Activated CD4-positive, alpha-beta T cell treated with anti-CD3 and anti-CD28 coated beads, Interleukin-2, amount 10 ng/mL, durations not matched to agents 24 days and 14 days (primary cell): ENCODE results near the gene CEP89. TPM values are rescaled to one million over a fixed set of nuclear protein-coding genes. Genes with fewer than 3 reads are reported as not detected.

Experiments used
- DNase-seq: peaks from one replicate; pipeline ENCODE4 v3.0.0; 2022
- H3K27ac Mint-ChIP-seq: one replicate; pipeline ENCODE4 v1.8.0; 2022; ENCODE audit warnings: mild to moderate bottlenecking, mixed read lengths
- H3K27me3 Mint-ChIP-seq: one replicate; pipeline ENCODE4 v1.8.0; 2022; ENCODE audit warnings: mixed read lengths
- H3K36me3 Mint-ChIP-seq: one replicate; pipeline ENCODE4 v1.8.0; 2022; ENCODE audit warnings: low read depth, mild to moderate bottlenecking, mixed read lengths
- H3K4me1 Mint-ChIP-seq: one replicate; pipeline ENCODE4 v1.8.0; 2021; ENCODE audit warnings: mixed read lengths
- H3K4me3 Mint-ChIP-seq: one replicate; pipeline ENCODE4 v1.8.0; 2022; ENCODE audit warnings: mild to moderate bottlenecking, moderate library complexity, mixed read lengths
- H3K9me3 Mint-ChIP-seq: one replicate; pipeline ENCODE4 v1.8.0; 2021; ENCODE audit warnings: mixed read lengths
- intact Hi-C: fragments of 100-400 bp; cut with micrococcal nuclease; formaldehyde crosslinking; loops from one replicate; pipeline ENCODE4 v1.15.1; 2023
- total RNA-seq: library from RNA; stranded (reverse); gene quantifications from 2 replicates; pipeline ENCODE4 v1.2.3, GENCODE V29; 2022

Gene CEP89
- total RNA-seq, 1 donor from 2014 or later: 16.9 TPM

DNA sequence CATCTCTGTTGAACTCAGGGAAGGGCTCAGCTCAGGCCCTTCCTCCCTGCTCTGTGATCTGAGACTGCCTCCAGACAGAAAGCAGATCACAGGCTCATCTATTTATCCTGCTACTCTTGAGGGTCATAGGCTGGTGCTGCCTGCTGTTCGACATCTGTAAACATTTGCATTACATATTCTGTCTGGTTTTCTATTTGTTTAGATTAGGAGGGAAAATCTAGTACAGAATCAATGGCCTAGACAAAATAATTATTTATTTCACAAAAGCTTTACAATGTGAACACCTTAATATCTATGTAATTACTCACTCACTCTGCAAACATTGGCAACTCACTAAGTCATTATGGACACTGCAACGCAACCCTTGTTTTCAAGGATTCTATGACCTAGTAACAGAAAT is 43.0 kb downstream of the CEP89 start:
- DNase-seq: no peak
- no peaks in the 10 kb centered on the region for H3K4me1 Mint-ChIP-seq
- H3K4me3 Mint-ChIP-seq: no peak overlapping the region
- H3K9me3 Mint-ChIP-seq: peaks cover 14% of the 10 kb centered on the region
- H3K27me3 Mint-ChIP-seq: no peaks in the 10 kb centered on the region
- peaks cover 29% of the 10 kb centered on the region for H3K36me3 Mint-ChIP-seq
- intact Hi-C loops: no loop called here
- peak overlapping the region; percentile 48 for H3K27ac Mint-ChIP-seq

DNA sequence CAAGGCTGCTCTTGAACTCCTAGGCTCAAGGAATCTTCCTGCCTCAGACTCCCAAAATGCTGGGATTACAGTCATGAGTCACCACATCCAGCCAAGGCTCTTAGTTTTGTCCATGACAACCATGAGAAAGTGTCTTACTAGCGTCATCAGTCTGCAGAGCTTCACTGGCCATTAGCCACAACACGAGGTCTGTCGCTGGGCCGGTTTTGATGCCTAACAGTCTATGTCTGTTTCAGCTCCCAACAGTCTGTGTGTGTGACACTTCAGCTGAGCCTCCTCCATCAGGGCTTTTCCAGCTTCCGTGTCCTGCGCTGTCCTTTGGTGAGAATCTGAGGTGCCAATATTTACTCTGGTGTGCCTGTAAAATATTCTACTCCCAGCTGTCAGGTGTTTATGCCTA is 47.6 kb downstream of the CEP89 start:
- intact Hi-C loops: no loop called here
- no peak for DNase-seq
- Mint-ChIP-seq H3K4me1 (peaks cover 4% of the 10 kb centered on the region), H3K27me3 (no peaks in the 10 kb centered on the region), H3K27ac (no peak overlapping the region), H3K36me3 (peaks cover 22% of the 10 kb centered on the region), H3K9me3 (peaks cover 14% of the 10 kb centered on the region), H3K4me3 (no peak overlapping the region)

DNA sequence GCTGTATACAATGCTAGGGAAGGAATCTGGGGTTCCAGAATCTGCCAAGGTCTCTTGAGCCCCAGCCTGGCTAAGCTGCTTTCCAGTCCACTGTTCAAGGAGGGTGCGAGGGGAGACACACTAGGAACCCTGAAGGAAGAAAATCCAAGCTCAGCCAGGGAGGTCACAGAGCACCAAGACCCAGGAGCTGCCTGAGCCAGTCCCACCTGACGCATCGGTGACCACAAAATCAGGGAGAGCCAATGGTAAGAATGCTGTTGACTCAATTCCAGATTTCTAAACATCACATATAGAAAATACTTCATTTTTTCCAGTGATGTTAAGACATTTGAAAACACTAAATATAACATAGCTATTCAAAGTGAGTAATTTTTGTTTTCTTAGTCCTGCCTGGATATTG is 50.1 kb downstream of the CEP89 start:
- no peak for DNase-seq
- intact Hi-C loops: no loop called here
- Mint-ChIP-seq H3K4me3 (no peak overlapping the region), H3K9me3 (no peaks in the 10 kb centered on the region), H3K4me1 (peaks cover 10% of the 10 kb centered on the region), H3K27ac (peak overlapping the region; percentile 79), H3K27me3 (no peaks in the 10 kb centered on the region), H3K36me3 (peaks cover 9% of the 10 kb centered on the region)

DNA sequence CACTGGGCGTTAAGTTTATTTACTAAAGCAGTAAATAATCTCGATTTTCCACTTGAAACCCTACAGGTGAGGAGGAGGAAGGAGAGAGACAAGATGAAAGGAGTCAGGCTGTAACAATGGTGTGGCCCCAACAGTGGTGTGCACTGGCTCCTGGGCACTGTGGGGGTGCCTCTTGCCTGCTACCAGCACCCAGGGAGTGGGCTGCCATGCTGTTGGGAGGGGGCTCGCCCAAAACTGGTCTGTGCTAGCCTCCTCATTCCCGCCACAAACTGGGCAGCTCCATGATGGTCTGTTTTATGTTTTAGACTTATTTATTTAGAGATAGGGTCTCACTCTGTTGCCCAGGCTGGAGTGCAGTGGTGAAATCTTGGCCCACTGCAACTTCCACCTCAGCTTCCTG is 52.4 kb downstream of the CEP89 start:
- DNase-seq: no peak
- peaks cover 10% of the 10 kb centered on the region for H3K4me1 Mint-ChIP-seq
- H3K27me3 Mint-ChIP-seq: no peaks in the 10 kb centered on the region
- H3K36me3 Mint-ChIP-seq: peaks cover 5% of the 10 kb centered on the region
- no peak overlapping the region for H3K4me3 Mint-ChIP-seq
- no peaks in the 10 kb centered on the region for H3K9me3 Mint-ChIP-seq
- H3K27ac Mint-ChIP-seq: no peak overlapping the region
- intact Hi-C loops: no loop called here

DNA sequence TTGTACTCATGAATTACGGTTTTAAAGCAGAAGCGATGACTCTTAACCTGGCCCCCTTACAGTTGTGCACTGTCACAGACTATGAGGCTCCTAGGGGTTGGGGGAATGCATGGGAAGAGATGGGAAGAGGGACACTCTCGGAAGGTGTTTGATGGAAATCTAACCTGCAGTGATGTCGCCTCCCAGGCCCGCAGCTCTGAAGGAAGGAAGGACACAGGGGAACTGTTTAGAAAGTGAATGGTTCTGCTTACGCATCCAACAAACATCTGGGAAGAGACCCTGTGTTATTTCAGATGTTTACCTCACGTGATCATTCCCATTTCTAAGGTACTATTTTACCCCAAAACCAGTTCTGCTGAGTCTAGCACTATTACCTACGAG is 54.2 kb downstream of the CEP89 start:
- Mint-ChIP-seq H3K4me3 (no peak overlapping the region), H3K36me3 (peaks cover 3% of the 10 kb centered on the region), H3K27ac (peak overlapping the region; percentile 41), H3K4me1 (peaks cover 10% of the 10 kb centered on the region), H3K27me3 (no peaks in the 10 kb centered on the region), H3K9me3 (no peaks in the 10 kb centered on the region)
- intact Hi-C loops: no loop called here
- no peak for DNase-seq

DNA sequence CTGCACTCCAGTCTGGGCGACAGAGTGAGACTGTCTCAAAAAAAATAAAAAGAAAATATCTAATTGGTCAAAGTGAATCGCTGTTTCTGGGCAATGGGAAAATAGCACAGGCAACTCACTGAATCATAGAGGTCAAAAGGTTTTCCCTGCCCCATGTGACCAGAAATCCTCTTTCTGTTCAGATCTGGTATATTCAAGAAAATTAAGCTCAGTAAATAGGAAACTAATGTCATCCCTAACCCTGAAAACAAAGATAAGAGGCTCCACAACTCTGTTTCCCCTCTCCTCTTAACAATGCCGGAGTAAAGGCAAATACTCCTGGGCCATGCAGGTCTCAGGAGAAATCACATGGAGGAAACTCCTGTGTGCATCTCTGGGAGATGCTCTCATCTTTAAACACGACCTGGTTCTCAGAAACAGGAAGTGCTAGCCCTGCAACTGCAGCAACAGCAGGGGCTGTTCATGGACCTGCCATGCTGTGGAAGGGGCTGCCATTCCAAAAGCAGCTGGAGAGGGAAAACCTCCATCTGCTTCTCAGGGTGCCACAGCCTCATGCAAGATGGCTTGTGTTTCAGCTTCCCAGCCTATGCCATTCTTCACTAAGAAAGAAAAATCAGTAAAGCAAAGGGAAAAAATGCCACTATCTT is 54.7 kb downstream of the CEP89 start:
- peaks cover 10% of the 10 kb centered on the region for H3K4me1 Mint-ChIP-seq
- H3K9me3 Mint-ChIP-seq: no peaks in the 10 kb centered on the region
- H3K27me3 Mint-ChIP-seq: no peaks in the 10 kb centered on the region
- peaks cover 3% of the 10 kb centered on the region for H3K36me3 Mint-ChIP-seq
- intact Hi-C loops: no loop called here
- H3K27ac Mint-ChIP-seq: no peak overlapping the region
- DNase-seq: no peak
- H3K4me3 Mint-ChIP-seq: no peak overlapping the region

DNA sequence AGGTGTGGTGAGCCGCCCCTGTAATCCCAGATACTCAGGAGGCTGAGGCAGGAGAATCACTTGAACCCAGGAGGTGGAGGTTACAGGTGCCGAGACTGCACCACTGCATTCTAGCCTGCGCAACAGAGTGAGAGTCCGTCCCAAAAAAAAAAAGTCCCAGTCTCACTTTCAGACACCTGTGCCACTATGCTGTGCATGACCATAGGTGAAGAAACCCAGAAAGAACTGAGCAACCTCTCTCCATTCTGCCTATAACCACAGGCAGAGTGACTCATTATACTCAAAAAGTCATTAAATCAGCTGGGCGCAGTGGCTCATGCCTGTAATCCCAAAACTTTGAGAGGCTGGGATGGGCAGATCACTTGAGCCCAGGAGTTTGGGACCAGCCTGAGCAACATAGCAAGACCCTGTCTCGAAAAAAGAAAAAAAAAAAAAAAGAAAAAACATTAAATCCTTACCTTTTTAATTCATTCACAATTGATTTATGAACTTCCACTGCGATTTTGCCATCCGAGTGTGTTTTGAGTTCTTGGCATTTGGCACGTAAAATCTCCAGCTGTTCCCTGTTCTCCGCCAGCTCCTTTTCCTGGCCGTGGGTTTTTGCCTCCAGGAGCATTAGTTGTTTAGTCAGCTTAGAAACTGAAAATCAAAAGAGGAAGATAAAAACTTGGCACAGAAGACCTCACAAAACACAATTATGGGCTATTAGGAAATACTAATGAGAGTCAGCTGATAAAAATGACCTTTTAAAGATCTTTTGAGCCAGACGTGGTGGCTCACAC is 56.7 kb downstream of the CEP89 start:
- H3K4me1 Mint-ChIP-seq: peaks cover 7% of the 10 kb centered on the region
- no peaks in the 10 kb centered on the region for H3K9me3 Mint-ChIP-seq
- DNase-seq: no peak
- intact Hi-C loops: no loop called here
- no peaks in the 10 kb centered on the region for H3K27me3 Mint-ChIP-seq
- H3K36me3 Mint-ChIP-seq: no peaks in the 10 kb centered on the region
- H3K27ac Mint-ChIP-seq: no peak overlapping the region
- H3K4me3 Mint-ChIP-seq: no peak overlapping the region

DNA sequence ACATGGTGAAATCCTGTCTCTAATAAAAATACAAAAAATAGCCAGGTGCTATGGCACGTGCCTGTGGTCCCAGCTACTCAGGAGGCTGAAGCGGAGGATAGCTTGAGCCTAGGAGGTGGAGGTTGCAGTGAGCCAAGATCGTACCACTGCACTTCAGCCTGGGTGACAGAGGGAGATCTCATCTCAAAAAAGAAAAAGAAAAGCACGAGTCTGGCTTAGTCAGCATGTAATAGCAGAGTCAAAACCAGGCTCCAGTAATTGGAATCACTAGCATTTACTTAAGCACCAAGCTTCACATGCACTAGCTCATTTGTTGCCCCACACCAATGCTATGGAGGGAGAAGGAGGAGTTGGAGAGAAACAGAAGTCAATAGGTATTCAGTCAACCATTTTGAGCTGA is 60.3 kb downstream of the CEP89 start:
- no peak overlapping the region for H3K4me3 Mint-ChIP-seq
- peaks cover 2% of the 10 kb centered on the region for H3K36me3 Mint-ChIP-seq
- H3K4me1 Mint-ChIP-seq: no peaks in the 10 kb centered on the region
- H3K27ac Mint-ChIP-seq: no peak overlapping the region
- H3K9me3 Mint-ChIP-seq: no peaks in the 10 kb centered on the region
- intact Hi-C loops: no loop called here
- DNase-seq: no peak
- H3K27me3 Mint-ChIP-seq: no peaks in the 10 kb centered on the region

DNA sequence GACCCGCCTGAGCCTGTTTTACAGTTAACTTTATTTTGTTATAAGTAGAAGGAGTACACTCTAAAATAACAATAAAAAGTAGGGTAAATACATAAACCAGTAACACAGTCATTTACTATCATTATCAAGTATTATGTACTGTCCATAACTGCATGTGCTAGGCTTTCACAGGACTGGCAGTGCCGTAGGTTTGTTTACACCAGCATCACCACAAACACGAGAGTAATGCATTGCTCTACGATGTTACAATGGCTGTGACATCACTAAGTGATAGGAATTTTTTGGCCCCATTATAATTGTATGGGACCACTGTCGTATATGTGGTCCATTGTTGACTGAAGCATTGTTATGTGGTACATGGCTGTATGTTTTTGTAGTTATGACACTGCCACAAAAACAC is 60.9 kb downstream of the CEP89 start:
- H3K9me3 Mint-ChIP-seq: no peaks in the 10 kb centered on the region
- H3K4me1 Mint-ChIP-seq: no peaks in the 10 kb centered on the region
- no peaks in the 10 kb centered on the region for H3K27me3 Mint-ChIP-seq
- no peak for DNase-seq
- no peak overlapping the region for H3K27ac Mint-ChIP-seq
- intact Hi-C loops: no loop called here
- H3K36me3 Mint-ChIP-seq: peaks cover 4% of the 10 kb centered on the region
- no peak overlapping the region for H3K4me3 Mint-ChIP-seq

DNA sequence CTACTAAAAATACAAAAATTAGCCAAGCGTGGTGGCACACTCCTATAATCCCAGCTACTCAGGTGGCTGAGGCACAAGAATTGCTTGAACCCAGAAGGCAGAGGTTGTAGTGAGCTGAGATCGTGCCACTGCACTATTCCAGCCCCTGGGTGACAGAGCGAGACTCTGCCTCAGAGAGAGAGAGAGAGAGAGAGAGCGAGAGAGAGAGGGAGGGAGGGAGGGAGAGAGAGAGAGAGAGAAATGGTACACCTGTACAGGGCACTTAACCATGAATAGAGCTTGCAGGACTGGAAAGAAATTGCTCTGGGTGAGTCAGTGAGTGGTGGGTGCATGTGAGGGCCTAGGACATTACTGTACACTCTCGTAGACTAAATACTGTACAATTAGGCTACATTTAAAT is 61.7 kb downstream of the CEP89 start:
- DNase-seq: no peak
- Mint-ChIP-seq H3K27me3 (no peaks in the 10 kb centered on the region), H3K9me3 (no peaks in the 10 kb centered on the region), H3K4me3 (no peak overlapping the region), H3K27ac (no peak overlapping the region), H3K4me1 (no peaks in the 10 kb centered on the region), H3K36me3 (peaks cover 4% of the 10 kb centered on the region)
- intact Hi-C loops: no loop called here

DNA sequence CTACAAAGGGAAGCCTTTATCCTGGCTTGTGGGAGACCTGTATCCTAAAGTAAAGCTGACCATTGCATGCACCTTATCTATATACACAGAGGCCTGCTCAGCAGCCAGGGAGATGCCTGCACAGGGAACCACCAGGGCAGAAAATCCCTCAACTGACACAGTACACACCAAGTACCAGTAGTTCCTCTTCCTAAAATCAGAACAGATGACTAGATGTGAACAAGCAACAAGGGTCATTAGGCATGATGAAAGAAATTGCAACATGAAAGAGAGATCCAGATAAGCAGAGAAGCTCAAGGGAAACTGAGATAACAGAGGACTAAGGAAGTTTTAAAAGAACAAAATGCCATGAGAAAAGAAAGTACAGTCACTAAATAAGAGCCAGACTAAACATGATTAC is 62.5 kb downstream of the CEP89 start:
- no peak overlapping the region for H3K4me3 Mint-ChIP-seq
- H3K36me3 Mint-ChIP-seq: peaks cover 4% of the 10 kb centered on the region
- no peaks in the 10 kb centered on the region for H3K9me3 Mint-ChIP-seq
- DNase-seq: no peak
- no peaks in the 10 kb centered on the region for H3K4me1 Mint-ChIP-seq
- no peak overlapping the region for H3K27ac Mint-ChIP-seq
- no peaks in the 10 kb centered on the region for H3K27me3 Mint-ChIP-seq
- intact Hi-C loops: no loop called here

DNA sequence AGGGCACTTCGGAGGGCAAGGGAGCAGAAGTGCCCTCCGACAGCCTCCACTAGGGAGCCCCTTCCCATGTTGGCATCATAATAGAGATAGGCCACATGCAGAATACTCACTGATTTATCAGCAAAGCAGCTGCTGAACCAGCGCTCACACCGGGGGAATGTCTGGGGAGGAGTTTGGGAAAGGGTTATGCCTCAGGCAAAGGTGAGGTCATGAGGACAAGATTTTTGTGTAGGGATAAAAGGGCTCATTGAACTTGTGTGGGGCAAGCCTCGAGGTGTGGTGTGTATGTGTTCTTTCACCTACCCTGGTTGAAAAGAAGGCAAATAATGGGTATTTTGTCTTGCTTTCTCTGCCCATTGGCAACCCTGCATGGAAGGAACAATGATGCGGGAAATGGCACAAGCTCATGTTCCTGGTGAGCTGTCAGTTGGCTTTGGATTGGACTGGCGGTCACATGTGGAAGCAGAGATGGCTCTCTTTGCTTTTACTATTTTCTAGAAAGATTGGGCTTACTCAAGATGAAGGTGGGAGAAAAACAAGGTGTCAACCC is 63.0 kb downstream of the CEP89 start:
- Mint-ChIP-seq H3K36me3 (peaks cover 4% of the 10 kb centered on the region), H3K4me3 (no peak overlapping the region), H3K27me3 (no peaks in the 10 kb centered on the region), H3K27ac (no peak overlapping the region), H3K9me3 (no peaks in the 10 kb centered on the region), H3K4me1 (no peaks in the 10 kb centered on the region)
- DNase-seq: no peak
- intact Hi-C loops: no loop called here

DNA sequence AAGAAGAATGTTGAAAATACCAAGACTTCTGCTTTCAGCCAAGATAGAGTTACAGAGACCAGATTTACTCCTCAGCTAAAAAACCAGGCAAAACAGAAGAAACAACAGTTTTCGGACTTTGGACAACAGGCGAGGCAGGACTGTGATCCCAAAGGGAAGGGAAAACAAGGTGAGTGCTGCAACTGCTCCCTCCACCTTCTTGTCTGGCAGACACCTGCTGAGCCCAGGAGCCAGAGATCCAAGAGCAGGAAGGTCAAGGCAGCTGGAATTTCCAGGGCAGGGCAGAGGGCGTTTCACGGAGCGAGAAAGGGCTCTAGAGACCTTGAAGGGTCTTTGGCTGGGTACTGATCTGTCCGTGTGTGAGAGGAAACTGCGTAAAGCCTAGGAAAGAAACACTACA is 69.3 kb downstream of the CEP89 start:
- Mint-ChIP-seq H3K27ac (no peak overlapping the region), H3K4me1 (no peaks in the 10 kb centered on the region), H3K4me3 (no peak overlapping the region), H3K9me3 (no peaks in the 10 kb centered on the region), H3K27me3 (no peaks in the 10 kb centered on the region), H3K36me3 (peaks cover 10% of the 10 kb centered on the region)
- intact Hi-C loops: no loop called here
- no peak for DNase-seq

DNA sequence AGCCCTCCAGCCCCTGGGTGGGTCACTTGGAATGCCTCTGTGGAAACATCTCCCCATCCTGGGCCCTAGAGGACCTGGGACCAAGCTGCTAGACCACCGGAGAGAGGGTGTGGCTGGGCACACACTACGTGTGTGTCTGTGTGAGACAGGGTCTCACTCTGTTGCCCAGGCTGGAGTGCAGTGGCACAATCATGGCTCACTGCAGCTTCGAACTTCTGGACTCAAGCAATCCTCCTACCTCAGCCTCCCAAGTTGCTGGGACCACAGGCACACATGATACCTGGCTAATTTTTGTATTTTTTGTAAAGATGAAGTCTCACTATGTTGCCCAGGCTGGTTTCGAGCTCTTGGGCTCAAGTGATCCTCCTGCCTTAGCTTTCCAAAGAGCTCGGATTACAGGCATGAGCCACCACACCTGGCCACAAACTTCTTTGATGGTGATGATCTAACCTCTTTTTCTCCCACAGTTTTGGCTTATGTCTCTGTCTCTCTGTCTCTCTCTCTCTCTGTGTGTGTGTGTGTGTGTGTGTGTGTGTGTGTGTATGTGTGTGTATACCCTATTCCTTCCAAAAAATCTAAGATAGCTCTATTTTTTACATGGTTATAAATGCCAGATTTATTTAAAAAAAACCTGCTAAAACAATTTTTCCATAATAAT is 70.1 kb downstream of the CEP89 start:
- no peak overlapping the region for H3K4me3 Mint-ChIP-seq
- H3K36me3 Mint-ChIP-seq: peaks cover 17% of the 10 kb centered on the region
- H3K9me3 Mint-ChIP-seq: no peaks in the 10 kb centered on the region
- DNase-seq: no peak
- H3K27ac Mint-ChIP-seq: no peak overlapping the region
- intact Hi-C loops: no loop called here
- H3K4me1 Mint-ChIP-seq: no peaks in the 10 kb centered on the region
- H3K27me3 Mint-ChIP-seq: no peaks in the 10 kb centered on the region
